ENCODE measurements around the gene BRD4. TPM values are rescaled to one million over a fixed set of nuclear protein-coding genes. Genes with fewer than 3 reads are reported as not detected.
"Not testable (repeated sequence)": the region's sequence is repeated elsewhere in the genome, so short reads cannot be mapped to it uniquely, and the experiment has no call there.

Gene BRD4
- total RNA-seq, 1 donor from 2014 or later: 109 TPM

- intact Hi-C loops (cut with micrococcal nuclease): no loop called here
- Mint-ChIP-seq H3K27ac (no peak overlapping the region), H3K36me3 (ENCODE audit: low read depth) (peaks cover 49% of the 10 kb centered on the region), H3K4me1 (peaks cover 9% of the 10 kb centered on the region), H3K4me3 (no peak overlapping the region), H3K9me3 (no peaks in the 10 kb centered on the region), H3K27me3 (no peaks in the 10 kb centered on the region)
- DNase-seq: no peak
These were observed 38.8 kb upstream of the BRD4 start for GRCh38 chr19:15371119-15371518.

- Mint-ChIP-seq H3K4me3 (no peak overlapping the region), H3K9me3 (no peaks in the 10 kb centered on the region), H3K36me3 (ENCODE audit: low read depth) (peaks cover 56% of the 10 kb centered on the region), H3K4me1 (peaks cover 9% of the 10 kb centered on the region), H3K27me3 (no peaks in the 10 kb centered on the region), H3K27ac (no peak overlapping the region)
- no peak for DNase-seq
- intact Hi-C loops (cut with micrococcal nuclease): no loop called here
These were observed 37.2 kb upstream of the BRD4 start for GRCh38 chr19:15369594-15369891.

- Mint-ChIP-seq H3K4me3 (no peak overlapping the region), H3K36me3 (ENCODE audit: low read depth) (peaks cover 55% of the 10 kb centered on the region), H3K4me1 (peaks cover 9% of the 10 kb centered on the region), H3K27ac (peak overlapping the region; percentile 53), H3K27me3 (no peaks in the 10 kb centered on the region), H3K9me3 (no peaks in the 10 kb centered on the region)
- no peak for DNase-seq
- intact Hi-C loops (cut with micrococcal nuclease): no loop called here
These were observed 36.7 kb upstream of the BRD4 start for GRCh38 chr19:15368798-15369593.

GRCh38 chr19:15368051-15368632 lies 35.8 kb upstream of the BRD4 start:
- DNase-seq: no peak
- intact Hi-C loops (cut with micrococcal nuclease): no loop called here
- H3K27me3 Mint-ChIP-seq: no peaks in the 10 kb centered on the region
- H3K4me3 Mint-ChIP-seq: no peak overlapping the region
- no peaks in the 10 kb centered on the region for H3K9me3 Mint-ChIP-seq
- no peak overlapping the region for H3K27ac Mint-ChIP-seq
- peaks cover 5% of the 10 kb centered on the region for H3K4me1 Mint-ChIP-seq
- H3K36me3 Mint-ChIP-seq (ENCODE audit: low read depth): peaks cover 53% of the 10 kb centered on the region

- no peak for DNase-seq
- intact Hi-C loops (cut with micrococcal nuclease): no loop called here
- Mint-ChIP-seq H3K4me1 (peaks cover 3% of the 10 kb centered on the region), H3K27me3 (no peaks in the 10 kb centered on the region), H3K9me3 (no peaks in the 10 kb centered on the region), H3K36me3 (ENCODE audit: low read depth) (peaks cover 50% of the 10 kb centered on the region), H3K4me3 (no peak overlapping the region), H3K27ac (no peak overlapping the region)
These were observed 35.1 kb upstream of the BRD4 start for GRCh38 chr19:15367439-15367838.

GRCh38 chr19:15365264-15365663 lies 32.9 kb upstream of the BRD4 start:
- Mint-ChIP-seq H3K4me1 (peaks cover 2% of the 10 kb centered on the region), H3K9me3 (no peaks in the 10 kb centered on the region), H3K27me3 (no peaks in the 10 kb centered on the region), H3K36me3 (ENCODE audit: low read depth) (peaks cover 56% of the 10 kb centered on the region), H3K27ac (no peak overlapping the region), H3K4me3 (no peak overlapping the region)
- intact Hi-C loops (cut with micrococcal nuclease): no loop called here
- DNase-seq: no peak

GRCh38 chr19:15363791-15364190 lies 31.5 kb upstream of the BRD4 start:
- H3K4me1 Mint-ChIP-seq; DNase-seq; H3K27ac Mint-ChIP-seq; H3K27me3 Mint-ChIP-seq; intact Hi-C loops (cut with micrococcal nuclease); H3K4me3 Mint-ChIP-seq; H3K9me3 Mint-ChIP-seq: not testable (repeated sequence)
- peaks cover 61% of the 10 kb centered on the region for H3K36me3 Mint-ChIP-seq (ENCODE audit: low read depth)

- intact Hi-C loops (cut with micrococcal nuclease); H3K27ac Mint-ChIP-seq; H3K4me3 Mint-ChIP-seq; H3K9me3 Mint-ChIP-seq; H3K27me3 Mint-ChIP-seq; DNase-seq; H3K4me1 Mint-ChIP-seq: not testable (repeated sequence)
- H3K36me3 Mint-ChIP-seq (ENCODE audit: low read depth): peaks cover 62% of the 10 kb centered on the region
These were observed 30.7 kb upstream of the BRD4 start for GRCh38 chr19:15363048-15363447.

- H3K27ac Mint-ChIP-seq; DNase-seq; H3K9me3 Mint-ChIP-seq; intact Hi-C loops (cut with micrococcal nuclease); H3K27me3 Mint-ChIP-seq; H3K4me1 Mint-ChIP-seq; H3K4me3 Mint-ChIP-seq: not testable (repeated sequence)
- H3K36me3 Mint-ChIP-seq (ENCODE audit: low read depth): peaks cover 59% of the 10 kb centered on the region
These were observed 27.7 kb upstream of the BRD4 start for GRCh38 chr19:15360015-15360414.

GRCh38 chr19:15358918-15359317 lies 26.6 kb upstream of the BRD4 start:
- peak overlapping the region; percentile 57 for H3K27ac Mint-ChIP-seq
- no peaks in the 10 kb centered on the region for H3K27me3 Mint-ChIP-seq
- H3K4me1 Mint-ChIP-seq: peaks cover 2% of the 10 kb centered on the region
- intact Hi-C loops (cut with micrococcal nuclease): no loop called here
- no peak overlapping the region for H3K4me3 Mint-ChIP-seq
- no peak for DNase-seq
- H3K36me3 Mint-ChIP-seq (ENCODE audit: low read depth): peaks cover 64% of the 10 kb centered on the region
- no peaks in the 10 kb centered on the region for H3K9me3 Mint-ChIP-seq

GRCh38 chr19:15357906-15358305 lies 25.6 kb upstream of the BRD4 start:
- no peak overlapping the region for H3K4me3 Mint-ChIP-seq
- H3K27ac Mint-ChIP-seq: no peak overlapping the region
- no peaks in the 10 kb centered on the region for H3K27me3 Mint-ChIP-seq
- intact Hi-C loops (cut with micrococcal nuclease): no loop called here
- H3K9me3 Mint-ChIP-seq: no peaks in the 10 kb centered on the region
- peaks cover 2% of the 10 kb centered on the region for H3K4me1 Mint-ChIP-seq
- DNase-seq: no peak
- peaks cover 65% of the 10 kb centered on the region for H3K36me3 Mint-ChIP-seq (ENCODE audit: low read depth)

GRCh38 chr19:15354566-15355296 lies 22.4 kb upstream of the BRD4 start:
- Mint-ChIP-seq H3K4me1 (no peaks in the 10 kb centered on the region), H3K4me3 (no peak overlapping the region), H3K36me3 (ENCODE audit: low read depth) (peaks cover 49% of the 10 kb centered on the region), H3K9me3 (no peaks in the 10 kb centered on the region), H3K27ac (no peak overlapping the region), H3K27me3 (no peaks in the 10 kb centered on the region)
- intact Hi-C loops (cut with micrococcal nuclease): no loop called here
- no peak for DNase-seq

- no peaks in the 10 kb centered on the region for H3K9me3 Mint-ChIP-seq
- H3K27ac Mint-ChIP-seq: no peak overlapping the region
- intact Hi-C loops (cut with micrococcal nuclease): no loop called here
- H3K4me3 Mint-ChIP-seq: no peak overlapping the region
- H3K27me3 Mint-ChIP-seq: no peaks in the 10 kb centered on the region
- H3K4me1 Mint-ChIP-seq: no peaks in the 10 kb centered on the region
- H3K36me3 Mint-ChIP-seq (ENCODE audit: low read depth): peaks cover 43% of the 10 kb centered on the region
- DNase-seq: no peak
These were observed 21.6 kb upstream of the BRD4 start for GRCh38 chr19:15353908-15354307.

- H3K27ac Mint-ChIP-seq; H3K4me1 Mint-ChIP-seq; H3K27me3 Mint-ChIP-seq; H3K9me3 Mint-ChIP-seq; intact Hi-C loops (cut with micrococcal nuclease); DNase-seq; H3K4me3 Mint-ChIP-seq: not testable (repeated sequence)
- H3K36me3 Mint-ChIP-seq (ENCODE audit: low read depth): peaks cover 30% of the 10 kb centered on the region
These were observed 20.2 kb upstream of the BRD4 start for GRCh38 chr19:15352535-15352934.

All from activated CD4-positive, alpha-beta T cell treated with anti-CD3 and anti-CD28 coated beads, Interleukin-2, amount 10 ng/mL, durations not matched to agents 24 days and 14 days (primary cell).